Gastroesophageal sphincter (tissue), 2 donors: ENCODE measurements around the gene COLGALT1.

ENCODE experiments used
- POLR2A ChIP-seq, 2 donors: fragments of 450-650 bp; IDR thresholded peaks; one replicate each; pipeline ENCODE4 v1.6.1; 2017; ENCODE audit warnings: antibody characterized with exemption in 2 of 2, mild to moderate bottlenecking in 2 of 2, moderate library complexity in 1 of 2
- POLR2AphosphoS5 ChIP-seq: sonication (generic); formaldehyde crosslinking; IDR thresholded peaks from one replicate; pipeline ENCODE4 v1.6.1; 2017; ENCODE audit warnings: antibody characterized with exemption

DNA sequence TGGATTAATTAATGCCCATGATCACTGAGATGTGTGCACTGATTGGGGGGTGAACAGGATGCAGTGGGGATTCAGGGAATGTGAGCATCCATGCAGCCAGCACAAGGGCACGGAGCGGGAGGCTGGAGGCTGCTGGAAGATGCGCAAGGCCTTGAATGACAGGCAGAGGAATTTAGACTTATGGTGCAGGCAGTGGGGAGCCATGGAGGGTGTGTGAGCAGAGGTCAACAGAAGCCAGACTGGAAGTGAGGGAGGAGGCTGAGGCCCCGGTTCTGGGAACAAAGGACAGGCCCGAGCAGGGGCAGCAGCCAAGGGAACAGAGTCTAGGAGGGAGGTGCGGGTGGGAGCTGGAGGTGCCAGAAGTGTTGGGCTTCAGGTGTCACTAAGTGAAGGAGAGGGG lies 7.3 kb upstream of the COLGALT1 start:
- TF ChIP-seq POLR2AphosphoS5: no peak
- TF ChIP-seq POLR2A (IDR thresholded peaks at IDR 0.05): no peak
